ENCODE measurements around the gene CX3CR1.

DNA sequence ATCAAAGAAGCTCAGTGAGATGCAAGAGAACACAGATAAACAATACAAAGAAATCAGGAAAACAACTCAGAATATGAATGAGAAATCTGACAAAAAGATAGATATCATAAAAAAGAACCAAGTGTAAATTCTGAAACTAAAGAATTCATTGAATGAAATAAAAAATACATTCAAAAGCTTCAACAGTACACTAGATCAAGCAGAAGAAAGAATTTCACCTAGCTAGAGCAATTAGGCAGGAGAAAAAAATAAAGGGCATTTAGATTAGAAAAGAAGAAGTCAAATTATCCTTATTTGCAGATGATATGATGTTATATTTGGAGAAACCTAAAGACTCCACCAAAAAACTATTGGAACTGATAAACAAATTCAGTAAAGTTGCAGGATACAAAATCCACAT, 19.4 kb upstream of the CX3CR1 start:
- TF ChIP-seq, protein P1, sequence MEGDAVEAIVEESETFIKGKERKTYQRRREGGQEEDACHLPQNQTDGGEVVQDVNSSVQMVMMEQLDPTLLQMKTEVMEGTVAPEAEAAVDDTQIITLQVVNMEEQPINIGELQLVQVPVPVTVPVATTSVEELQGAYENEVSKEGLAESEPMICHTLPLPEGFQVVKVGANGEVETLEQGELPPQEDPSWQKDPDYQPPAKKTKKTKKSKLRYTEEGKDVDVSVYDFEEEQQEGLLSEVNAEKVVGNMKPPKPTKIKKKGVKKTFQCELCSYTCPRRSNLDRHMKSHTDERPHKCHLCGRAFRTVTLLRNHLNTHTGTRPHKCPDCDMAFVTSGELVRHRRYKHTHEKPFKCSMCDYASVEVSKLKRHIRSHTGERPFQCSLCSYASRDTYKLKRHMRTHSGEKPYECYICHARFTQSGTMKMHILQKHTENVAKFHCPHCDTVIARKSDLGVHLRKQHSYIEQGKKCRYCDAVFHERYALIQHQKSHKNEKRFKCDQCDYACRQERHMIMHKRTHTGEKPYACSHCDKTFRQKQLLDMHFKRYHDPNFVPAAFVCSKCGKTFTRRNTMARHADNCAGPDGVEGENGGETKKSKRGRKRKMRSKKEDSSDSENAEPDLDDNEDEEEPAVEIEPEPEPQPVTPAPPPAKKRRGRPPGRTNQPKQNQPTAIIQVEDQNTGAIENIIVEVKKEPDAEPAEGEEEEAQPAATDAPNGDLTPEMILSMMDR (IDR thresholded peaks at IDR 0.05; ENCODE audit: low read depth, low read length, poor library complexity, severe bottlenecking), result no peak
- no peak for TF ChIP-seq EZH2phosphoT487 (IDR thresholded peaks at IDR 0.05; ENCODE audit: borderline replicate concordance, low read length)
